Adrenal gland (tissue), 12 donors: ENCODE measurements around the gene ERN1. TPM values are rescaled to one million over a fixed set of nuclear protein-coding genes. Genes with fewer than 3 reads are reported as not detected.

Source experiments
- DNase-seq, 7 donors: peaks; one replicate each; pipeline ENCODE4 v3.0.0-alpha.2; 2019 to 2020
- H3K27ac ChIP-seq, 5 donors: fragments of 200-600 bp; sonication (generic) in 4 of 5; 1 replicate in 3 of 5; 2 replicates in 2 of 5; pipeline versions ENCODE4 v1.5.1 to v1.8.0; 2016 to 2020; ENCODE audit warnings: mild to moderate bottlenecking in 1 of 5
- H3K27me3 ChIP-seq: fragments of 200-600 bp; 2 replicates; pipeline ENCODE4 v1.8.0; 2021
- H3K36me3 ChIP-seq, 2 donors: fragments of 200-600 bp; replicated peaks in 1 of 2; 1 replicate in 1 of 2; 2 replicates in 1 of 2; pipeline versions ENCODE4 v1.5.1 to v1.8.0; 2018 to 2022
- H3K4me1 ChIP-seq, 2 donors: fragments of 200-600 bp; replicated peaks in 1 of 2; 1 replicate in 1 of 2; 2 replicates in 1 of 2; pipeline versions ENCODE4 v1.5.1 to v1.8.0; 2018 to 2021
- H3K4me3 ChIP-seq, 4 donors: fragments of 200-600 bp; sonication (generic) in 3 of 4; one replicate each; pipeline ENCODE4 v1.5.1; 2016 to 2018
- H3K9me3 ChIP-seq, 3 donors: fragments of 200-600 bp; sonication (generic) in 1 of 3; replicated peaks in 1 of 3; 1 replicate in 2 of 3; 2 replicates in 1 of 3; pipeline versions ENCODE4 v1.5.1 to v1.8.0; 2016 to 2021
- POLR2A ChIP-seq, 2 donors: fragments of 450-650 bp; IDR thresholded peaks; one replicate each; pipeline ENCODE4 v1.6.1; 2017; ENCODE audit warnings: antibody characterized with exemption in 2 of 2, mild to moderate bottlenecking in 2 of 2, moderate library complexity in 1 of 2
- WGBS, 4 donors: extraction: QIAGEN DNeasy Blood & Tissue Kit in 2 of 4; methylation state at CpG; one replicate each; pipeline versions ENCODE4 v1.1.5 to v1.1.7; 2013 to 2017; 5-methylcytosine and 5-hydroxymethylcytosine counted together
- intact Hi-C, 2 donors: fragments of 100-400 bp; cut with DNase I; formaldehyde crosslinking; loops; one replicate each; pipeline versions ENCODE4 v1.14.1 to v1.15.0; 2022 to 2023
- polyA plus RNA-seq, 3 donors: library from polyadenylated mRNA; stranded (reverse); fragments of 200-250 nt in 2 of 3; fragments of 350-450 nt in 1 of 3; fragmentation: Illumina TruSeq in 1 of 3; extraction: RNeasy Lipid Tissue Mini Kit (QIAGEN cat#74804) in 1 of 3; gene quantifications; one replicate each; pipeline ENCODE4 v1.2.3, GENCODE V29; 2013 to 2014
- total RNA-seq, 9 donors: library from RNA; depleted of rRNA in 4 of 9; stranded (reverse); fragments of >200 nt in 4 of 9; fragments of 120-200 nt in 1 of 9; fragmentation: NEBNext Ultra II Directional in 1 of 9; extraction: Animal tissue kit (Norgen Biotek cat#: 25700) in 1 of 9; gene quantifications; one replicate each; pipeline versions ENCODE4 v1.1.0 to v1.2.4, GENCODE V29; 2013 to 2023
- TF ChIP-seq, protein P1 (sequence below), 6 experiments: fragments of 450-650 bp in 4 of 6; fragments of 200-600 bp in 2 of 6; sonication (generic) in 1 of 6; IDR thresholded peaks; 1 replicate in 5 of 6; 2 replicates in 1 of 6; pipeline versions ENCODE4 v1.5.1 to v1.8.0; 2016 to 2021; ENCODE audit warnings: antibody characterized with exemption in 6 of 6, mild to moderate bottlenecking in 2 of 6, moderate library complexity in 1 of 6
- donor health status: healthy with polysubstance abuse.
- donor health status: Bipolar disorder and iron deficiency.
- donor health status: DM: yes; HTN: yes; CAD: no.
- donor health status: DM: no; HTN: no; CAD: no.
- donor health status: DM: no; HTN: no; CAD: no.
- donor health status: DM: yes; HTN: yes; CAD: no.

The ERN1 gene
- total and polyA plus RNA-seq, 12 donors, result 31.9 to 205 (median 63.1) TPM

GRCh38 chr17:64154717-64155116 lies 24.8 kb upstream of the ERN1 start:
- H3K27ac ChIP-seq, result peak overlapping the region in 4 of 5 donors; percentile 4 to 93 (median 82)
- H3K36me3 ChIP-seq, result peaks cover 0 to 8% of the 10 kb centered on the region in 2 donors
- intact Hi-C loops, result loop anchor here in 1 of 2 donors (10.0 kb wide), 1 partner anchor 120 kb away; no protein-coding TSS in a partner anchor
- H3K4me1 ChIP-seq, result peaks cover 21 to 46% of the 10 kb centered on the region in 2 donors
- no peak overlapping the region for H3K4me3 ChIP-seq
- 57 to 92% (median 83%) methylated on average over 7 to 9 of the region's 9 CpGs for WGBS, 4 donors
- H3K9me3 ChIP-seq, result no peaks in the 10 kb centered on the region
- peak in 3 of 7 donors; percentile 21 to 48 (median 26) for DNase-seq
- TF ChIP-seq, protein P1, sequence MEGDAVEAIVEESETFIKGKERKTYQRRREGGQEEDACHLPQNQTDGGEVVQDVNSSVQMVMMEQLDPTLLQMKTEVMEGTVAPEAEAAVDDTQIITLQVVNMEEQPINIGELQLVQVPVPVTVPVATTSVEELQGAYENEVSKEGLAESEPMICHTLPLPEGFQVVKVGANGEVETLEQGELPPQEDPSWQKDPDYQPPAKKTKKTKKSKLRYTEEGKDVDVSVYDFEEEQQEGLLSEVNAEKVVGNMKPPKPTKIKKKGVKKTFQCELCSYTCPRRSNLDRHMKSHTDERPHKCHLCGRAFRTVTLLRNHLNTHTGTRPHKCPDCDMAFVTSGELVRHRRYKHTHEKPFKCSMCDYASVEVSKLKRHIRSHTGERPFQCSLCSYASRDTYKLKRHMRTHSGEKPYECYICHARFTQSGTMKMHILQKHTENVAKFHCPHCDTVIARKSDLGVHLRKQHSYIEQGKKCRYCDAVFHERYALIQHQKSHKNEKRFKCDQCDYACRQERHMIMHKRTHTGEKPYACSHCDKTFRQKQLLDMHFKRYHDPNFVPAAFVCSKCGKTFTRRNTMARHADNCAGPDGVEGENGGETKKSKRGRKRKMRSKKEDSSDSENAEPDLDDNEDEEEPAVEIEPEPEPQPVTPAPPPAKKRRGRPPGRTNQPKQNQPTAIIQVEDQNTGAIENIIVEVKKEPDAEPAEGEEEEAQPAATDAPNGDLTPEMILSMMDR (IDR thresholded peaks at IDR 0.05), result no peak
- no peak for TF ChIP-seq POLR2A (IDR thresholded peaks at IDR 0.05)
- H3K27me3 ChIP-seq, result no peaks in the 10 kb centered on the region

DNA sequence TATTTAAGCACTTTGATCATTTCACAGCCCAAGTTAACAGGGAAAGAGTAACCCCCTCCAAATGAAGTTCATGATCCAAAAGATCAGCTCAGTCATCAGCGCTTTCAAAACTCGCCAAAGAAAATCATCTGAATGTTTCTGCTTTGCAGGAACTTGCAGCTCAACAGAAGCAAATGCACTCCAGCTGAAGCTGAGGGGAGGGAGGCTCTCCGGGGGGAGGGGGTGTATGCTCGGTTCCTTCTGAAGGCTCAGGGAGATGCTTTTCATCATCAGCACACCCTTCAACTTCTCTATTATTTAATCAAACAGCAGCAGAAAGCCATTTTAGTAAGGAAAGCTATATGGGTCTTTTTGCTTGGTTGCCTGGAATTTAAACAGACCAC lies 24.4 kb upstream of the ERN1 start:
- no peaks in the 10 kb centered on the region for H3K27me3 ChIP-seq
- DNase-seq, result peak in 3 of 7 donors; percentile 20 to 49 (median 20)
- peaks cover 0 to 8% of the 10 kb centered on the region in 2 donors for H3K36me3 ChIP-seq
- TF ChIP-seq, protein P1 (IDR thresholded peaks at IDR 0.05), result no peak
- no peak for TF ChIP-seq POLR2A (IDR thresholded peaks at IDR 0.05)
- no peaks in the 10 kb centered on the region for H3K9me3 ChIP-seq
- intact Hi-C loops, result loop anchor here in 1 of 2 donors (10.0 kb wide), 1 partner anchor 120 kb away; no protein-coding TSS in a partner anchor
- H3K4me3 ChIP-seq, result no peak overlapping the region
- peak overlapping the region in 2 of 5 donors; percentile 92 to 93 for H3K27ac ChIP-seq
- peaks cover 21 to 46% of the 10 kb centered on the region in 2 donors for H3K4me1 ChIP-seq
- 43 to 58% (median 56%) methylated on average over 4 of the region's 4 CpGs for WGBS, 4 donors

- Histone ChIP-seq H3K4me1 (peaks cover 21 to 46% of the 10 kb centered on the region in 2 donors), H3K9me3 (no peaks in the 10 kb centered on the region), H3K4me3 (no peak overlapping the region), H3K27me3 (no peaks in the 10 kb centered on the region), H3K27ac (peak overlapping the region in 1 of 5 donors; percentile 92), H3K36me3 (peaks cover 0 to 8% of the 10 kb centered on the region in 2 donors)
- peak in 3 of 7 donors; percentile 8 to 42 (median 11) for DNase-seq
- WGBS, 4 donors, result 81 to 90% (median 87%) methylated on average over 3 of the region's 3 CpGs
- intact Hi-C loops, result loop anchor here in 1 of 2 donors (10.0 kb wide), 1 partner anchor 121 kb away; no protein-coding TSS in a partner anchor
- no peak for TF ChIP-seq POLR2A (IDR thresholded peaks at IDR 0.05)
- TF ChIP-seq, protein P1 (IDR thresholded peaks at IDR 0.05), result no peak
Measured at GRCh38 chr17:64153565-64154312, 23.8 kb upstream of the ERN1 start.

GRCh38 chr17:64152428-64153125 lies 22.6 kb upstream of the ERN1 start:
- H3K27ac ChIP-seq, result no peak overlapping the region
- H3K4me3 ChIP-seq, result no peak overlapping the region
- no peaks in the 10 kb centered on the region for H3K9me3 ChIP-seq
- H3K4me1 ChIP-seq, result peaks cover 23 to 54% of the 10 kb centered on the region in 2 donors
- intact Hi-C loops, result loop anchor here in 1 of 2 donors (10.0 kb wide), 1 partner anchor 122 kb away; no protein-coding TSS in a partner anchor
- H3K27me3 ChIP-seq, result no peaks in the 10 kb centered on the region
- DNase-seq, result peak in 3 of 7 donors; percentile 16 to 43 (median 18)
- no peak for TF ChIP-seq POLR2A (IDR thresholded peaks at IDR 0.05)
- TF ChIP-seq, protein P1 (IDR thresholded peaks at IDR 0.05), result no peak
- 80 to 87% (median 85%) methylated on average over 7 of the region's 7 CpGs for WGBS, 4 donors
- H3K36me3 ChIP-seq, result peaks cover 0 to 14% of the 10 kb centered on the region in 2 donors
